ENCODE results near the gene STAT1. TPM values are rescaled to one million over a fixed set of nuclear protein-coding genes. Genes with fewer than 3 reads are reported as not detected.

The STAT1 gene
- total RNA-seq, 2 donors from 2014 or later: 163 to 363 TPM

GRCh38 chr2:191041418-191042161 lies 27.6 kb upstream of the STAT1 start:
- Mint-ChIP-seq H3K36me3 (ENCODE audit: low read depth) (peaks cover 49% of the 10 kb centered on the region), H3K9me3 (peaks cover 5% of the 10 kb centered on the region), H3K27me3 (no peaks in the 10 kb centered on the region), H3K4me1 (peaks cover 42% of the 10 kb centered on the region), H3K27ac (no peak overlapping the region), H3K4me3 (peak overlapping the region; percentile 1)
- peak; percentile 51 for ATAC-seq (replicated peaks)

GRCh38 chr2:191039616-191040015 lies 25.6 kb upstream of the STAT1 start:
- peaks cover 39% of the 10 kb centered on the region for H3K4me1 Mint-ChIP-seq
- peak overlapping the region; percentile 66 for H3K4me3 Mint-ChIP-seq
- H3K27me3 Mint-ChIP-seq: no peaks in the 10 kb centered on the region
- H3K27ac Mint-ChIP-seq: peak overlapping the region; percentile 37
- peaks cover 5% of the 10 kb centered on the region for H3K9me3 Mint-ChIP-seq
- ATAC-seq (replicated peaks): no peak
- H3K36me3 Mint-ChIP-seq (ENCODE audit: low read depth): peaks cover 67% of the 10 kb centered on the region

GRCh38 chr2:191038741-191039140 lies 24.8 kb upstream of the STAT1 start:
- Mint-ChIP-seq H3K27me3 (no peaks in the 10 kb centered on the region), H3K27ac (peak overlapping the region; percentile 87), H3K36me3 (ENCODE audit: low read depth) (peaks cover 72% of the 10 kb centered on the region), H3K9me3 (no peaks in the 10 kb centered on the region), H3K4me1 (peaks cover 39% of the 10 kb centered on the region), H3K4me3 (peak overlapping the region; percentile 66)
- ATAC-seq (replicated peaks): no peak

GRCh38 chr2:191038241-191038725 lies 24.3 kb upstream of the STAT1 start:
- ATAC-seq (replicated peaks): peak; percentile 90
- H3K27ac Mint-ChIP-seq: peak overlapping the region; percentile 87
- peaks cover 35% of the 10 kb centered on the region for H3K4me1 Mint-ChIP-seq
- no peaks in the 10 kb centered on the region for H3K27me3 Mint-ChIP-seq
- H3K36me3 Mint-ChIP-seq (ENCODE audit: low read depth): peaks cover 73% of the 10 kb centered on the region
- peak overlapping the region; percentile 66 for H3K4me3 Mint-ChIP-seq
- H3K9me3 Mint-ChIP-seq: no peaks in the 10 kb centered on the region

GRCh38 chr2:191037351-191037750 lies 23.4 kb upstream of the STAT1 start:
- peaks cover 80% of the 10 kb centered on the region for H3K36me3 Mint-ChIP-seq (ENCODE audit: low read depth)
- no peaks in the 10 kb centered on the region for H3K9me3 Mint-ChIP-seq
- peak overlapping the region; percentile 87 for H3K27ac Mint-ChIP-seq

GRCh38 chr2:191036363-191036762 lies 22.4 kb upstream of the STAT1 start:
- no peaks in the 10 kb centered on the region for H3K9me3 Mint-ChIP-seq
- peaks cover 22% of the 10 kb centered on the region for H3K4me1 Mint-ChIP-seq
- no peak overlapping the region for H3K27ac Mint-ChIP-seq
- H3K4me3 Mint-ChIP-seq: no peak overlapping the region
- H3K27me3 Mint-ChIP-seq: no peaks in the 10 kb centered on the region
- no peak for ATAC-seq (replicated peaks)
- peaks cover 82% of the 10 kb centered on the region for H3K36me3 Mint-ChIP-seq (ENCODE audit: low read depth)

More at GRCh38 chr2:191037351-191037750, 23.4 kb upstream of the STAT1 start:
- H3K4me1 Mint-ChIP-seq: peaks cover 32% of the 10 kb centered on the region
- no peak for ATAC-seq (replicated peaks)
- H3K4me3 Mint-ChIP-seq: peak overlapping the region; percentile 66
- H3K27me3 Mint-ChIP-seq: no peaks in the 10 kb centered on the region

GRCh38 chr2:191032588-191033429 lies 18.8 kb upstream of the STAT1 start:
- H3K9me3 Mint-ChIP-seq: no peaks in the 10 kb centered on the region
- H3K4me1 Mint-ChIP-seq: peaks cover 27% of the 10 kb centered on the region
- ATAC-seq (replicated peaks): no peak
- H3K27ac Mint-ChIP-seq: peak overlapping the region; percentile 4
- H3K36me3 Mint-ChIP-seq (ENCODE audit: low read depth): peaks cover 87% of the 10 kb centered on the region
- no peaks in the 10 kb centered on the region for H3K27me3 Mint-ChIP-seq
- no peak overlapping the region for H3K4me3 Mint-ChIP-seq

- peaks cover 79% of the 10 kb centered on the region for H3K36me3 Mint-ChIP-seq (ENCODE audit: low read depth)
- peak overlapping the region; percentile 79 for H3K27ac Mint-ChIP-seq
- peaks cover 22% of the 10 kb centered on the region for H3K4me1 Mint-ChIP-seq
- no peaks in the 10 kb centered on the region for H3K9me3 Mint-ChIP-seq
- no peaks in the 10 kb centered on the region for H3K27me3 Mint-ChIP-seq
- no peak for ATAC-seq (replicated peaks)
- peak overlapping the region; percentile 43 for H3K4me3 Mint-ChIP-seq
These were observed 17.3 kb upstream of the STAT1 start for GRCh38 chr2:191031256-191031655.

GRCh38 chr2:191030521-191031154 lies 16.7 kb upstream of the STAT1 start:
- ATAC-seq (replicated peaks): peak; percentile 81
- Mint-ChIP-seq H3K4me1 (peaks cover 27% of the 10 kb centered on the region), H3K36me3 (ENCODE audit: low read depth) (peaks cover 73% of the 10 kb centered on the region), H3K27ac (peak overlapping the region; percentile 79), H3K4me3 (peak overlapping the region; percentile 43), H3K27me3 (no peaks in the 10 kb centered on the region), H3K9me3 (no peaks in the 10 kb centered on the region)

GRCh38 chr2:191029280-191029950 lies 15.4 kb upstream of the STAT1 start:
- no peaks in the 10 kb centered on the region for H3K27me3 Mint-ChIP-seq
- peak overlapping the region; percentile 43 for H3K4me3 Mint-ChIP-seq
- ATAC-seq (replicated peaks): peak; percentile 15
- H3K9me3 Mint-ChIP-seq: no peaks in the 10 kb centered on the region
- H3K27ac Mint-ChIP-seq: peak overlapping the region; percentile 26
- H3K4me1 Mint-ChIP-seq: peaks cover 33% of the 10 kb centered on the region
- peaks cover 62% of the 10 kb centered on the region for H3K36me3 Mint-ChIP-seq (ENCODE audit: low read depth)

GRCh38 chr2:191026377-191026776 lies 12.4 kb upstream of the STAT1 start:
- peaks cover 36% of the 10 kb centered on the region for H3K36me3 Mint-ChIP-seq (ENCODE audit: low read depth)
- peak; percentile 25 for ATAC-seq (replicated peaks)
- H3K9me3 Mint-ChIP-seq: no peaks in the 10 kb centered on the region
- H3K4me3 Mint-ChIP-seq: peak overlapping the region; percentile 12
- no peak overlapping the region for H3K27ac Mint-ChIP-seq
- H3K27me3 Mint-ChIP-seq: no peaks in the 10 kb centered on the region
- H3K4me1 Mint-ChIP-seq: peaks cover 33% of the 10 kb centered on the region

- H3K9me3 Mint-ChIP-seq: no peaks in the 10 kb centered on the region
- peak overlapping the region; percentile 33 for H3K4me3 Mint-ChIP-seq
- H3K36me3 Mint-ChIP-seq (ENCODE audit: low read depth): peaks cover 24% of the 10 kb centered on the region
- H3K27me3 Mint-ChIP-seq: no peaks in the 10 kb centered on the region
- peaks cover 25% of the 10 kb centered on the region for H3K4me1 Mint-ChIP-seq
- peak overlapping the region; percentile 1 for H3K27ac Mint-ChIP-seq
- no peak for ATAC-seq (replicated peaks)
These were observed 11.2 kb upstream of the STAT1 start for GRCh38 chr2:191025135-191025534.

- H3K4me3 Mint-ChIP-seq: no peak overlapping the region
- peak; percentile 21 for ATAC-seq (replicated peaks)
- H3K27ac Mint-ChIP-seq: no peak overlapping the region
- H3K36me3 Mint-ChIP-seq (ENCODE audit: low read depth): peaks cover 7% of the 10 kb centered on the region
- no peaks in the 10 kb centered on the region for H3K9me3 Mint-ChIP-seq
- peaks cover 24% of the 10 kb centered on the region for H3K4me1 Mint-ChIP-seq
- no peaks in the 10 kb centered on the region for H3K27me3 Mint-ChIP-seq
These were observed 9.3 kb upstream of the STAT1 start for GRCh38 chr2:191023235-191023679.

Data from activated T-helper 17 cell treated with anti-CD3 and anti-CD28 coated beads, Interleukin-2, amount 50 U/mL, for 72 hours (primary cell).